PC-3 (cell line): ENCODE measurements around the gene CCDC69.

ENCODE experiments used
- CTCF ChIP-seq: fragments of 300-600 bp; sonication (generic); conservative IDR thresholded peaks from 2 replicates; pipeline ENCODE4 v1.5.1; 2017; ENCODE audit warnings: antibody characterized with exemption, low read depth, mild to moderate bottlenecking, low read length
- EZH2 ChIP-seq: fragments of 300-600 bp; sonication (generic); IDR thresholded peaks from one replicate; pipeline ENCODE4 v1.6.1; 2017; ENCODE audit warnings: antibody characterized with exemption, mild to moderate bottlenecking, low read length; ENCODE audit not compliant: unreplicated experiment
- EZH2phosphoT487 ChIP-seq: fragments of 300-600 bp; sonication (generic); IDR thresholded peaks from 2 replicates; pipeline ENCODE4 v1.6.1; 2018; ENCODE audit warnings: mild to moderate bottlenecking, antibody characterized with exemption, low read length, borderline replicate concordance

- TF ChIP-seq CTCF (no peak), EZH2phosphoT487 (no peak), EZH2 (no peak)
Measured at GRCh38 chr5:151141535-151141934, 82.4 kb downstream of the CCDC69 start.
